Left kidney (tissue), 2 donors: ENCODE results near the gene TMEM176A. TPM values are rescaled to one million over a fixed set of nuclear protein-coding genes. Genes with fewer than 3 reads are reported as not detected.

Experiments used
- DNase-seq: peaks from one replicate; pipeline ENCODE4 v3.0.0-alpha.2; 2013
- polyA plus RNA-seq: library from polyadenylated mRNA; unstranded; fragments of 120-200 nt; gene quantifications from one replicate; pipeline ENCODE4 v1.2.1, GENCODE V29; 2013; ENCODE audit not compliant: insufficient read length

TMEM176A gene
- polyA plus RNA-seq, 1 donor: 90.9 TPM

- DNase-seq: no peak
Observed at GRCh38 chr7:150784954-150785353, 15.6 kb upstream of the TMEM176A start.

GRCh38 chr7:150787321-150788281 is 13.0 kb upstream of the TMEM176A start:
- no peak for DNase-seq

GRCh38 chr7:150788474-150789269 is 11.9 kb upstream of the TMEM176A start:
- DNase-seq: no peak

GRCh38 chr7:150790416-150791075 is 10.0 kb upstream of the TMEM176A start:
- no peak for DNase-seq

- no peak for DNase-seq
Observed at GRCh38 chr7:150791304-150791703, 9.3 kb upstream of the TMEM176A start.

GRCh38 chr7:150791746-150792452 is 8.7 kb upstream of the TMEM176A start:
- no peak for DNase-seq

GRCh38 chr7:150793569-150794238 is 6.9 kb upstream of the TMEM176A start:
- no peak for DNase-seq

GRCh38 chr7:150797661-150798060 is 2.9 kb upstream of the TMEM176A start:
- no peak for DNase-seq

- DNase-seq: no peak
Observed at GRCh38 chr7:150799156-150799555, 1.4 kb upstream of the TMEM176A start.

GRCh38 chr7:150799741-150800580 is 608 bp upstream of the TMEM176A start, which contains the start of gene TMEM176B:
TSS of gene TMEM176B (minus strand) at chr7:150800364. CDS start at chr7:150796569, 3,795 bp downstream.
- DNase-seq: no peak

- DNase-seq: no peak
Observed at GRCh38 chr7:150801242-150801945, 825 bp downstream of the TMEM176A start.

- DNase-seq: no peak
Observed at GRCh38 chr7:150801946-150802771, 1.6 kb downstream of the TMEM176A start.

GRCh38 chr7:150803161-150803860 is 2.7 kb downstream of the TMEM176A start:
- DNase-seq: no peak

- DNase-seq: no peak
Observed at GRCh38 chr7:150804802-150805201, 4.2 kb downstream of the TMEM176A start.

GRCh38 chr7:150805864-150806263 is 5.3 kb downstream of the TMEM176A start:
- DNase-seq: no peak

- DNase-seq: no peak
Observed at GRCh38 chr7:150806454-150806853, 5.9 kb downstream of the TMEM176A start.

GRCh38 chr7:150806863-150807262 is 6.3 kb downstream of the TMEM176A start:
- no peak for DNase-seq
